Activated effector memory CD4-positive, alpha-beta T cell treated with anti-CD3 and anti-CD28 coated beads, Interleukin-2, amount 50 U/mL, for 16 hours (primary cell): ENCODE measurements around the gene MMP25.
A peak's percentile ranks its signal among the peaks of the same experiment; 100 is the strongest.

Experiments used
- DNase-seq: peaks from one replicate; pipeline ENCODE4 v3.0.0-alpha.2; 2020

The MMP25 gene

GRCh38 chr16:3097266-3097665 is 50.9 kb downstream of the MMP25 start:
- DNase-seq = no peak

GRCh38 chr16:3098459-3099394 is 52.4 kb downstream of the MMP25 start, which contains the start of gene ZSCAN10:
Gene ZSCAN10 (minus strand): TSS chr16:3099294. CDS start chr16:3092937, 6,357 bp downstream.
- no peak for DNase-seq

GRCh38 chr16:3099395-3099731 is 53.0 kb downstream of the MMP25 start:
- no peak for DNase-seq

- DNase-seq = peak; percentile 96
Measured at GRCh38 chr16:3099732-3100499, 53.6 kb downstream of the MMP25 start.

- DNase-seq = peak; percentile 79
Measured at GRCh38 chr16:3101018-3101840, 54.9 kb downstream of the MMP25 start.

GRCh38 chr16:3101841-3102470 is 55.6 kb downstream of the MMP25 start:
- DNase-seq = peak; percentile 76

GRCh38 chr16:3106205-3106928 is 60.0 kb downstream of the MMP25 start:
- peak; percentile 96 for DNase-seq
